Measurements from ENCODE around the gene C1orf159. TPM values are rescaled to one million over a fixed set of nuclear protein-coding genes. Genes with fewer than 3 reads are reported as not detected.
"Not testable (repeated sequence)": the region's sequence is repeated elsewhere in the genome, so short reads cannot be mapped to it uniquely, and the experiment has no call there.

C1orf159 gene
- total RNA-seq (2014; rRNA removed; shearing (Covaris generic)): 14.8 and 19.1 TPM in 2 replicates

- peak; percentile 98 for DNase-seq (ENCODE audit: low read depth)
These were observed at the start of gene C1orf159 for GRCh38 chr1:1115786-1116700. C1orf159 (minus strand) TSS chr1:1116089; CDS start chr1:1091543, 24,546 bp downstream.

DNA sequence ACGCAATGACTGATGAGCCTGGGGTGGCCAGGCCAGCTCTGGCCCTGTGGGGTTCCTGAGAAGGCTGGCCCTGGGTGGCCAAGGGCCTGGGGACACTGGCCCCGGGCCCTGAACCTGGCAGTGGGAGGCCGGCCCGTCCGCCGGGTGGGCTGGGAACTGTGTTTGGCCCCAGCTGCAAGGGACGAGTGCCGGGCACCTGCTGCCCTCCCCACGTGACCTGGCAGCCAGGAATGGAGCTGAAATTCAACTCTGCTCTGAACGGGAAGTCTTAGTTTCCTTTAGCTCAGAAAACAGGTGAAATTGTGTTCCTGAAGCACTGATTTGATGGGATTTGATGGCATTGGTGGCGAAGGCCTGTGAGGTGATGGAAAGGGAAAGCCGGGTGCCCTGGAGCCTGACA lies 49.6 kb upstream of the C1orf159 start:
- no peak for DNase-seq (ENCODE audit: low read depth)

GRCh38 chr1:1164701-1165451 lies 49.0 kb upstream of the C1orf159 start:
- peak; percentile 58 for DNase-seq (ENCODE audit: low read depth)

GRCh38 chr1:1164361-1164700 lies 48.4 kb upstream of the C1orf159 start:
- no peak for DNase-seq (ENCODE audit: low read depth)

- no peak for DNase-seq (ENCODE audit: low read depth)
These were observed 47.7 kb upstream of the C1orf159 start for GRCh38 chr1:1163538-1164070.

DNA sequence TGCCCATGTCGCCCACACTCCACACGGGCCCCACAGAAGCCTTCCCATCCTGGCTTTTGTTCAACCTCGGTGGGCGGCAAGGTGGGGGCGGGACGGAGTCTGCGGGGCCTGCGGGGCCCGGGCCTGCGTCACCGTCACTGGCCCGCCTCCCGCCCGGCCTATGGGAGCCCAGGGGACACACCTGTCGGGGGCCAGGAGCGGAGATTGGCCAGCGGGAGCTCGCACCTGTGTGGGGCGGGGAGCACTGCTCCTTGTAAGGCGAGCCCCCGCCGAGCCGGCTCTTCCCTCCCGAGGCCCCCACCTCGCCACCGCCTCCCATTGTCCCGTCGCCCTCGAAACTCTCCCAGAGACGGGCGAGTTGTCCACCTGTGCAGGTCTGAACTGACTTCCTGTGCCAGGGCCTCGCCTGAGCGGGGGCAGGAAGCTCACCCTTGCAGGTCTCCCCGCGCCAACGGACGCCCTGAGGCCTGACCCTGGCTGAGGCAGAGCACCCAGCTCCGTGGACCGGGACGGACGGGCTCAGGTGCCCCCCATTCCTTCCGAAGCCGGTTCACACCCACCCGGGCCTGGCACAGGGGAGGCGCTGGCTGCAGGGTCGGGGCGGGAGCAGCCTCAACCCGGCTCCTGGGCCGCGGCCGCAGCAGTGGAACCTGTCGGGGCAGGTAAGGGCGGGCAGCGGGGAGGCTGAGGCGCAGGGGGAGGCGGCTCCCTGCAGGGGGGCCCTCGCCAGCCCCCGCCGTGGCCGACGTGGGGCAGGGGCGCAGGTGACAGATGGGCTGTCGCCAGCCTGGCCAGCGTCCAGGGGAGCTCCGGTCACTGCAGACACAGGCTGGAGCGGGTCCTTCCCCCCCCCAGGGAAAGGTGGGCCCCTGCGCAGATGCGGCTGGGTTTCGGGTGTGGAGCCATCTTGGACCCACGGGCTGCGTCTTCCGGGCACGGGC lies 47.0 kb upstream of the C1orf159 start:
- DNase-seq (ENCODE audit: low read depth): no peak

- no peak for DNase-seq (ENCODE audit: low read depth)
These were observed 45.8 kb upstream of the C1orf159 start for GRCh38 chr1:1161683-1162079.

- no peak for DNase-seq (ENCODE audit: low read depth)
These were observed 45.3 kb upstream of the C1orf159 start for GRCh38 chr1:1161078-1161682.

GRCh38 chr1:1160281-1160930 lies 44.5 kb upstream of the C1orf159 start:
- no peak for DNase-seq (ENCODE audit: low read depth)

DNA sequence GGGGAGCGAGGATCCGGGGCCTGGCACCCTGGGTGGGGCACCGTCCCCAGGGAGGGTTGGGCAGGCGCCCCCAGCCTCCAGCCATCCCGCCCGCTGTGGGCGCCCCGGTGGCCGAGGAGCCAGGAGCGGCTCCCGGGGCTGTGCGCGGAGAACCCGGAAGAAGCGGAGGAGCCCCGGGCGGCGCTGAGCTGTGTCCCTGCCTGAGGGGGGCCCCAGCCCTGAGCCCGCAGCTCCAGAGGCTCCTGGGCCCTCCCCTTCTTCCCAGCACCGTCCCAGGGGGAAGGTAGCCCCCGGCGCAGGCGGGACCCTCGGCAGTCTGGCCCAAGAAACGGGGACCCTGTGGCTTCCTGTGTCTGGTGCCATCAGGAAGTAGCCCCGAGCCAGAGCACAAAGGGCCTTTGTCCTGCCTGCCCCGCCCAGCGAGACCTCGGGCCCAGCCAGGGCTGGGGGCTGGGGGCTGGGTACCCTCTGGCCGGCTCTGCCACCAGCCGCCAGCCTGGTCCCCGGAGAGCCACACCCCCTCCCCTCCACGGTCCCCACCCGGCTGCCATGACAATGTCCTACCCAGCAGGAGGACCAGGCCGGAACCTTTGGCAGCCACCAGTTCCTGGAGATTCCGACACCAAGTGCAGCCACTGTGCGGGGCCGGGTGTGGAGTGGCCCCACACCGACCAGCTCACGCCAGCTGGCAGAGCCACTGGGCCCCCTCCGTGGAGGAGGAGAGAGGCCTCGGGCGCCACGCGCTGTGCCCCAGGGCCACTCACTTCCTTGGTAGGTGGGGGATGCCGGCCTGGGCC lies 42.2 kb upstream of the C1orf159 start:
- peak; percentile 60 for DNase-seq (ENCODE audit: low read depth)

DNA sequence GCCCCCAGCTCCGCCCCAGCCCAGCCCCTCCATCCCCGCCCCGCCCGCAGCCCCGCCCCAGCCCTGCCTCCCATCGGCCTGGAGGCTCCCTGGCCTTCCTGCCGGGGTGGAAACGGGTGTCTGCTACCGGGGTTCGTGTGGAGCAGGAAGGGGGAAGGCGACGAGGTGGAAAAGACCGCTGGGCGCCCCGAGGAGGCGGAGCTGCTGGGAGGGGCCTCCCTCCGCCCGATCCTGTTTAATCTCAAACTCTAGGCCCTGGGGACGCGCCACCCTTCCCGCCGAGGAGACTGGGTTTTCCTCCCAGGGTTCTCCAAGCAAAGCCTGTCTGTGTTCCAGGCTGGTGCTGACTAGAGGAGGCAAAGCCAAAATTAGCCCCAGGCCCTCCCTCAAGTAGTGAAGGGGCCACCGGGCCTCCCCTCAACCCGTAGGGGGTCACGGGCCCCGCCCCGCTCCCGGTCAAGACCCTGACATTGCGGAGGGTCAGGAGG lies 41.6 kb upstream of the C1orf159 start:
- DNase-seq (ENCODE audit: low read depth): peak; percentile 94

GRCh38 chr1:1157033-1157365 lies 41.1 kb upstream of the C1orf159 start:
- no peak for DNase-seq (ENCODE audit: low read depth)

DNA sequence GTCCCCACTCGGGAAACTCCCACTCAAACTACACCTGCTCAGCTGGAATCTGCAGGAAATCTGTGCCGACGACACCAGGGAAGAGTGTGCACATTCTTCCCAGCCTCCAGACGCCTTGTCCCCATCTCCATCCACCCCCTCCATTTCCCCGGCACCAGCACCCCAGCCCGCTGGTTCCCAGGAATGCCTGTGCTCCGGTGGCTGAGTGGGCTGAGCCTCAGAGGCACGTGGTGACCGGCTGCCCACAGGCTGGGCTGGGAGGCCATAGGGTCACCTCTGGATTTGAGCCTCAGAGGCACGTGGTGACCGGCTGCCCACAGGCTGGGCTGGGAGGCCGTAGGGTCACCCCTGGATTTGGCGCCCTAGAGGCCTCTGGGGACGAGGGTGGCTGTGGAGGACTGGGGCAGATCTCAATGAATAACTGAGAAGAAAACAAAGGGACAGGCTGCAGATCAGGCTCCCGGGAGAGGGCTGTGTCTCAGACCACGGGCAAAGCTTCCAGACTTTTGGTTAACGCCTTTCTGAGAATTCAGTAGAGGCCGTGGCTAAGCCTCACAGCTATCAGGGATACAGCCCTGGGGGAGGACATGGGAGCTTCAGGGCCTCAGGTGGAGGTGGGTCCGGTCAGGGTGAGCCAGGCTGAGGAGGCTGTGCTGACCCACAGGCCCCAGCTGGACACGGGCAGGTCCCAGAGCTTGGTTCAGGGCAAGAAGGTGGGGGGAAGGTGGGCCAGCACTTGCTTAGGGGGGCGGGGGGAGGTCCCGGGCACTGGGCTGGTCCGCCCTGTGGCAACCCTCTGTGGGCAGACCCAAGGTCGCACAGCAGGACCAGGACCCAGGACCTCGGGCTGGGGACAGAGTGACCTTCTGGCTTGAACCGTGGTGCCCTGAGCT lies 40.5 kb upstream of the C1orf159 start:
- DNase-seq (ENCODE audit: low read depth): no peak

GRCh38 chr1:1155258-1155657 lies 39.4 kb upstream of the C1orf159 start:
- no peak for DNase-seq (ENCODE audit: low read depth)

GRCh38 chr1:1153874-1154273 lies 38.0 kb upstream of the C1orf159 start:
- DNase-seq (ENCODE audit: low read depth): no peak

DNA sequence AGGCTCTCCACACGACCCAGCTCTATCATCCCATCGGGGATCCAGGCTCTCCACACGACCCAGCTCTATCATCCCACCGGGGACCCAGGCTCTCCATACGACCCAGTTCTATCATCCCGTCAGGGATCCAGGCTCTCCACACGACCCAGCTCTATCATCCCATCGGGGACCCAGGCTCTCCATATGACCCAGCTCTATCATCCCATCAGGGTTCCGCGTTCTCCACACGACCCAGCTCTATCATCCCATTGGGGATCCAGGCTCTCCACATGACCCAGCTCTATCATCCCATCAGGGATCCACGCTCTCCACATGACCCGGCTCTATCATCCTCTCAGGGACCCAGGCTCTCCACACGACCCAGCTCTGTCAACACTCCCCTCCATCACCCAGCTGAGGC lies 37.3 kb upstream of the C1orf159 start:
- not testable (repeated sequence) for DNase-seq (ENCODE audit: low read depth)

- not testable (repeated sequence) for DNase-seq (ENCODE audit: low read depth)
These were observed 36.5 kb upstream of the C1orf159 start for GRCh38 chr1:1152431-1152830.

DNA sequence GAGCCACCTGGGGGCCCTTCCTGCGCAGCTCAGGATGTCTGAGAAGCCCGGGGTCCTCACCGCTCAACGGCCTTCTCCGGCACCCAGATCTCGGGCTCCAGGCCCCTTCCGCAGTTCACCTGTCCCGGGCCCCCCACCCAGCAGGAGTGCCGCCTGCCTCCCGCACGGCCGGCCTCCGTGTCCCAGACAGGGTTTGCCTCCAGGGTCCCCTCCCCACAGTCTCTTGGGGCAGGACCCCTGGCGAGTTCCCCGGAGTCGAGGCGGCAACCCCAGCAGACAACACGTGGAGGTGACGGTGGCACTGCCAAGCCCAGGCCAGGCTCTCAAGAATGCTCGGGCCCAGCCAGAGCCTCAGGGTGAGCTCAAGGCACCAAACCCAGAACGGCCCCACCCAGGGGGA lies 35.4 kb upstream of the C1orf159 start:
- no peak for DNase-seq (ENCODE audit: low read depth)

GRCh38 chr1:1150100-1150499 lies 34.2 kb upstream of the C1orf159 start:
- DNase-seq (ENCODE audit: low read depth): no peak

Measured in Daoy (cell line).